Choroid plexus epithelial cell (primary cell): ENCODE results near the gene GMPPA.

Experiments used
- DNase-seq: peaks from one replicate; pipeline ENCODE4 v3.0.0-alpha.2; 2010; ENCODE audit warnings: low read depth
- H3K4me3 ChIP-seq: 2 replicates; pipeline ENCODE4 v1.5.1; 2011; ENCODE audit warnings: low read depth, mild to moderate bottlenecking, control low read depth, low read length, moderate library complexity
- CTCF ChIP-seq: conservative IDR thresholded peaks from 2 replicates; pipeline ENCODE4 v1.5.1; 2011; ENCODE audit warnings: low read depth, mild to moderate bottlenecking, control low read depth, inconsistent platforms, low read length, moderate library complexity

The GMPPA gene

GRCh38 chr2:219457784-219458369, 40.8 kb upstream of the GMPPA start:
- no peak overlapping the region for H3K4me3 ChIP-seq
- DNase-seq = no peak
- no peak for TF ChIP-seq CTCF

DNA sequence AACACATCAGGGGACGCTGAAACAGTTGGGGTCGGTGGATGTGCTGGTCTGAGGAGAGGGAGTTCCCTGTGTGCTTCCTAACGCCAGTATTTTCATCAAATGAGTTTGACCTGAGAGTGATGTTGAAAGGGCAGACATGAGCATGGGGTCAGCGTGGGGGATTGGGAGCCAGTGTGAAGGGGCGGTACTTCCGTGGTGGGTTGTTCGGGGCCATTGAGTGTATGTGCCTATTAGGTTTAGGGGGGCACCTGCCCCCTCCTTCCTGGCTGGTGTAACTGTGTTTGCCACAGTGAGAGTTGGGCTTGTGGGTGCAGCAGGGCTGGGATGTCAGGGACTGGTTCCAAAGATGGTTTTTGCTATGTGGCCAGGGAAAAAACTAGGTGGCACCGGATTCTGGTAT, 39.7 kb upstream of the GMPPA start:
- DNase-seq = no peak
- TF ChIP-seq CTCF = no peak
- no peak overlapping the region for H3K4me3 ChIP-seq

GRCh38 chr2:219459460-219460311, 39.0 kb upstream of the GMPPA start:
- DNase-seq = peak; percentile 62
- TF ChIP-seq CTCF = peak; percentile 93

GRCh38 chr2:219460424-219460926, 38.2 kb upstream of the GMPPA start:
- DNase-seq = peak; percentile 47
- TF ChIP-seq CTCF = no peak
- no peak overlapping the region for H3K4me3 ChIP-seq

More at GRCh38 chr2:219459460-219460311, 39.0 kb upstream of the GMPPA start:
- no peak overlapping the region for H3K4me3 ChIP-seq

DNA sequence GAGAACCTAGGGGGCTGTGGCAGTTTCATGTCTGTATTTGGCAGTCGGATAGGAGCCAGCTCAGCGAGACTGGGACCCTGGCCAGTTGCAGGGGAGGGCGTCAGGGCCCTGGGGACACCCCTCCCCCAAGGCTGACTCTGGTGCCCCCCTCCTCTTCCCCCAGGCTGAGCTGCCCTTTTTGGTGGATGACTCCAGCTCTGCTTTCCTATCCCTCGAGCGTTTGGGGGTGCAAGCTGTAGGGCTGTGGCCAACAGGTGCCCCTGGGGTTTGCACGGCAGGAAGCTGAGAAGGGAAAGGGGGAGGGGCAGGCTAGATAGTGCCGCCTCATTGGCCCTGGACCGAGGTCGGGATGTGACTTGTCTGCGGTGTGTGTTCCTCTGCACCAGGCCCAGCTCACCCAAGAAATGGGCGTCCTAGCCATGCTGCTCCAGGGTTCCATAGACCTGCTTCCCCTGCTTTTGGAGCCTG, 37.6 kb upstream of the GMPPA start:
- no peak for DNase-seq
- no peak for TF ChIP-seq CTCF
- H3K4me3 ChIP-seq = no peak overlapping the region

- DNase-seq = no peak
- no peak for TF ChIP-seq CTCF
- no peak overlapping the region for H3K4me3 ChIP-seq
These were observed 37.0 kb upstream of the GMPPA start for GRCh38 chr2:219461669-219462068.
